Sigmoid colon (tissue), 3 donors: ENCODE data around the gene NXN.
A peak's percentile ranks its signal among the peaks of the same experiment; 100 is the strongest.

ENCODE experiments used
- CTCF ChIP-seq, 4 experiments: fragments of 450-650 bp in 3 of 4; fragments of 200-600 bp in 1 of 4; IDR thresholded peaks; one replicate each; pipeline ENCODE4 v1.5.1; 2016 to 2019; ENCODE audit warnings: antibody characterized with exemption in 4 of 4, mild to moderate bottlenecking in 3 of 4, moderate library complexity in 2 of 4
- POLR2A ChIP-seq, 2 donors: fragments of 450-650 bp; IDR thresholded peaks; one replicate each; pipeline ENCODE4 v1.6.1; 2016; ENCODE audit warnings: antibody characterized with exemption in 2 of 2, mild to moderate bottlenecking in 2 of 2, moderate library complexity in 2 of 2

- peak in 1 of 4 experiments; percentile 13 for TF ChIP-seq CTCF (IDR thresholded peaks at IDR 0.05)
- TF ChIP-seq POLR2A (IDR thresholded peaks at IDR 0.05), result peak; percentile 11 to 50
Measured at GRCh38 chr17:979539-980405, at the start of gene NXN.
